GM23338 (cell line): ENCODE measurements around the gene RYR1. TPM values are rescaled to one million over a fixed set of nuclear protein-coding genes. Genes with fewer than 3 reads are reported as not detected.

Experiments
- ATAC-seq: fragments of 200-7000 bp; cut with Tn5 transposase; 3 replicates; pipeline ENCODE4 v1.9.1; 2020
- DNase-seq: peaks from one replicate; pipeline ENCODE4 v3.0.0-alpha.2; 2015; ENCODE audit warnings: low spot score
- H2AFZ ChIP-seq: fragments of 200-600 bp; sonication (generic); 2 replicates; pipeline ENCODE4 v1.8.0; 2016; ENCODE audit warnings: antibody characterized with exemption, mild to moderate bottlenecking, moderate library complexity
- H3F3A ChIP-seq: fragments of 200-600 bp; sonication (generic); replicated peaks from 2 replicates; pipeline ENCODE4 v1.8.0; 2017; ENCODE audit warnings: antibody characterized with exemption, mixed run types, low read depth
- H3K27ac ChIP-seq: fragments of 200-600 bp; sonication (generic); 2 replicates; pipeline ENCODE4 v1.6.1; 2016; ENCODE audit warnings: low read depth
- H3K27me3 ChIP-seq: fragments of 200-600 bp; sonication (generic); 2 replicates; pipeline ENCODE4 v1.8.0; 2016; ENCODE audit warnings: mild to moderate bottlenecking, mixed run types, moderate library complexity; ENCODE audit not compliant: insufficient read depth
- H3K36me3 ChIP-seq: fragments of 200-600 bp; sonication (generic); 2 replicates; pipeline ENCODE4 v1.8.0; 2016; ENCODE audit warnings: mild to moderate bottlenecking; ENCODE audit not compliant: insufficient read depth
- H3K4me1 ChIP-seq: fragments of 200-600 bp; sonication (generic); 2 replicates; pipeline ENCODE4 v1.8.0; 2016; ENCODE audit warnings: mild to moderate bottlenecking, moderate library complexity; ENCODE audit not compliant: insufficient read depth
- H3K4me2 ChIP-seq: fragments of 200-600 bp; sonication (generic); 2 replicates; pipeline ENCODE4 v1.7.1; 2017; ENCODE audit warnings: mixed run types
- H3K4me3 ChIP-seq: fragments of 200-600 bp; sonication (generic); 2 replicates; pipeline ENCODE4 v1.6.1; 2016; ENCODE audit warnings: mixed run types
- H3K79me2 ChIP-seq: fragments of 200-600 bp; sonication (generic); replicated peaks from 2 replicates; pipeline ENCODE4 v1.8.0; 2017; ENCODE audit warnings: mild to moderate bottlenecking; ENCODE audit not compliant: insufficient read depth
- H3K9me2 ChIP-seq: fragments of 200-600 bp; sonication (generic); 2 replicates; pipeline ENCODE4 v1.8.0; 2017; ENCODE audit not compliant: insufficient read depth
- H4K20me1 ChIP-seq: fragments of 200-600 bp; sonication (generic); replicated peaks from 2 replicates; pipeline ENCODE4 v1.8.0; 2017; ENCODE audit warnings: mild to moderate bottlenecking; ENCODE audit not compliant: insufficient read depth
- H3K27ac Mint-ChIP-seq: 2 replicates; pipeline ENCODE4 v1.8.0; 2020; ENCODE audit warnings: inconsistent platforms, mild to moderate bottlenecking, moderate library complexity, mixed read lengths
- H3K27me3 Mint-ChIP-seq: 3 replicates; pipeline ENCODE4 v1.8.0; 2022; ENCODE audit warnings: low read depth, mild to moderate bottlenecking, moderate library complexity, mixed read lengths, inconsistent platforms; ENCODE audit not compliant: insufficient read depth, poor library complexity
- H3K36me3 Mint-ChIP-seq: 3 replicates; pipeline ENCODE4 v1.8.0; 2021; ENCODE audit warnings: low read depth, mild to moderate bottlenecking, inconsistent platforms, moderate library complexity, mixed read lengths
- H3K4me1 Mint-ChIP-seq: 3 replicates; pipeline ENCODE4 v1.8.0; 2020; ENCODE audit warnings: mild to moderate bottlenecking, inconsistent platforms, mixed read lengths
- H3K4me3 Mint-ChIP-seq: 3 replicates; pipeline ENCODE4 v1.8.0; 2021; ENCODE audit warnings: moderate library complexity, mild to moderate bottlenecking, inconsistent platforms, mixed read lengths
- H3K9me3 Mint-ChIP-seq: 3 replicates; pipeline ENCODE4 v1.8.0; 2020; ENCODE audit warnings: moderate library complexity, mild to moderate bottlenecking, inconsistent platforms, mixed read lengths
- CREB1 ChIP-seq: fragments of 250-450 bp; sonication (Bioruptor Pico); IDR thresholded peaks from 2 replicates; pipeline ENCODE4 v1.5.0; 2020; ENCODE audit warnings: low read depth, mild to moderate bottlenecking, moderate library complexity
- ETS1 ChIP-seq: IDR thresholded peaks from 2 replicates; pipeline ENCODE4 v1.6.1; 2016; ENCODE audit warnings: antibody characterized with exemption
- EZH2 ChIP-seq: fragments of 200-600 bp; sonication (generic); IDR thresholded peaks from one replicate; pipeline ENCODE4 v1.8.0; 2017; ENCODE audit warnings: antibody characterized with exemption, mild to moderate bottlenecking, low read depth; ENCODE audit not compliant: unreplicated experiment
- JUNB ChIP-seq: IDR thresholded peaks from one replicate; pipeline ENCODE4 v1.6.1; 2016; ENCODE audit warnings: antibody characterized with exemption; ENCODE audit not compliant: unreplicated experiment
- STAT1 ChIP-seq: IDR thresholded peaks from one replicate; pipeline ENCODE4 v1.6.1; 2016; ENCODE audit warnings: antibody characterized with exemption; ENCODE audit not compliant: unreplicated experiment
- ZNF114 ChIP-seq: fragments of 250-450 bp; sonication (Bioruptor Pico); IDR thresholded peaks from 2 replicates; pipeline ENCODE4 v1.5.0; 2020; ENCODE audit warnings: mild to moderate bottlenecking, moderate library complexity
- ZNF462 ChIP-seq: fragments of 250-450 bp; sonication (Bioruptor Pico); IDR thresholded peaks from 2 replicates; pipeline ENCODE4 v1.5.0; 2020; ENCODE audit warnings: mild to moderate bottlenecking, moderate library complexity
- polyA plus RNA-seq: library from polyadenylated mRNA; unstranded; fragments of >200 nt; fragmentation: Nextera tagmentation; extraction: Ambion mirVana; gene quantifications from 2 replicates; pipeline ENCODE4 v1.2.1, GENCODE V29; 2016
- total RNA-seq: library from RNA; depleted of rRNA; stranded (reverse); fragments of >200 nt; shearing (Covaris generic); gene quantifications from 2 replicates; pipeline ENCODE4 v1.2.3, GENCODE V29; 2014

RYR1 gene
- total and polyA plus RNA-seq, 2 experiments from 2014 or later = 4.0 to 26.7 TPM

- TF ChIP-seq ZNF462 (CRISPR knock-in tag) = no peak
- no peak for TF ChIP-seq STAT1
- no peak for TF ChIP-seq ETS1
- no peak for TF ChIP-seq CREB1 (CRISPR knock-in tag)
- TF ChIP-seq EZH2 = no peak
- TF ChIP-seq ZNF114 (CRISPR knock-in tag) = no peak
- TF ChIP-seq JUNB = no peak
These were observed 83.3 kb downstream of the RYR1 start (continued) for GRCh38 chr19:38516802-38517201.

GRCh38 chr19:38517321-38517720 lies 83.8 kb downstream of the RYR1 start:
- no peak for TF ChIP-seq CREB1 (CRISPR knock-in tag)
- no peak for TF ChIP-seq ZNF462 (CRISPR knock-in tag)
- TF ChIP-seq ETS1 = no peak
- H3K36me3 ChIP-seq = 0 out of 2 replicates have a peak, but pooled peaks cover 3% of the 10 kb centered on the region
- Mint-ChIP-seq H3K27ac (no peak overlapping the region), H3K9me3 (no peaks in the 10 kb centered on the region), H3K36me3 (peaks cover 45% of the 10 kb centered on the region), H3K4me3 (no peak overlapping the region), H3K27me3 (peaks cover 14% of the 10 kb centered on the region), H3K4me1 (no peaks in the 10 kb centered on the region)
- no peak overlapping the region for H3K4me3 ChIP-seq
- ATAC-seq = no peak
- no peak overlapping the region for H3K27ac ChIP-seq
- H4K20me1 ChIP-seq = no peaks in the 10 kb centered on the region; the same call in 1 of the 2 replicates
- 0 out of 2 replicates have a peak, but pooled peaks cover 5% of the 10 kb centered on the region for H3F3A ChIP-seq
- 0 out of 2 replicates have a peak, but pooled peaks cover 4% of the 10 kb centered on the region for H3K4me1 ChIP-seq
- H3K79me2 ChIP-seq = no peaks in the 10 kb centered on the region
- DNase-seq = no peak
- H3K4me2 ChIP-seq = no peak overlapping the region
- no peak overlapping the region for H2AFZ ChIP-seq
- no peaks in the 10 kb centered on the region for H3K27me3 ChIP-seq
- H3K9me2 ChIP-seq = no peaks in the 10 kb centered on the region
